ENCODE results near the gene IFIT1.

GRCh38 chr10:89389254-89389653, 3.2 kb upstream of the IFIT1 start:
- TF ChIP-seq EP300 (conservative IDR thresholded peaks at IDR 0.05; ENCODE audit: poor library complexity, severe bottlenecking) = no peak
- TF ChIP-seq POLR2AphosphoS5 (IDR thresholded peaks at IDR 0.05) = no peak
- no peak for TF ChIP-seq REST (IDR thresholded peaks at IDR 0.05; ENCODE audit: borderline replicate concordance)
- peak; percentile 40 for TF ChIP-seq CTCF (IDR thresholded peaks at IDR 0.05; ENCODE audit: poor library complexity, severe bottlenecking)
- TF ChIP-seq TAF1 (IDR thresholded peaks at IDR 0.05; ENCODE audit: low read depth) = no peak
- no peak for TF ChIP-seq EZH2 (IDR thresholded peaks at IDR 0.05; ENCODE audit: borderline replicate concordance, insufficient read depth, low read length, poor library complexity, severe bottlenecking)
- TF ChIP-seq RAD21 (conservative IDR thresholded peaks at IDR 0.05) = peak; percentile 53

All from neural cell (in vitro differentiated cells).